Measurements from ENCODE around the gene LIPC.

LIPC gene

GRCh38 chr15:58474741-58475323 lies 43.0 kb downstream of the LIPC start:
- H3K36me3 ChIP-seq (replicated peaks in 1 of 2; ENCODE audit: control insufficient read depth in 2 of 2, insufficient read depth in 2 of 2, low read length in 2 of 2) = no peaks in the 10 kb centered on the region
- H2BK15ac ChIP-seq (ENCODE audit: low read length) = peak overlapping the region; percentile 0
- H3K4me3 ChIP-seq (ENCODE audit: low read length in 2 of 2) = no peak overlapping the region
- peak overlapping the region; percentile 2 for H2AK5ac ChIP-seq (ENCODE audit: low read depth, low read length)
- H2BK5ac ChIP-seq (ENCODE audit: low read length) = no peak overlapping the region
- no peaks in the 10 kb centered on the region for H3K9me3 ChIP-seq (replicated peaks in 1 of 2; ENCODE audit: control insufficient read depth in 2 of 2, insufficient read depth in 1 of 2, low read depth in 1 of 2, low read length in 2 of 2)
- H3K4ac ChIP-seq (ENCODE audit: low read length) = no peak overlapping the region
- H3K14ac ChIP-seq (ENCODE audit: low read length) = no peak overlapping the region
- H2BK12ac ChIP-seq (ENCODE audit: low read length) = peak overlapping the region; percentile 53
- no peak overlapping the region for H4K91ac ChIP-seq (ENCODE audit: low read depth, low read length, poor library complexity)
- no peaks in the 10 kb centered on the region for H3K79me1 ChIP-seq (ENCODE audit: low read depth, low read length)
- H2AFZ ChIP-seq (ENCODE audit: low read length) = no peak overlapping the region
- H3K27me3 ChIP-seq (ENCODE audit: control insufficient read depth in 3 of 3, insufficient read depth in 3 of 3, low read depth in 1 of 3, low read length in 3 of 3) = no peaks in the 10 kb centered on the region
- DNase-seq (ENCODE audit: low spot score) = no peak
- peaks cover 19 to 29% of the 10 kb centered on the region in 2 donors for H3K4me1 ChIP-seq (ENCODE audit: control insufficient read depth in 2 of 2, insufficient read depth in 1 of 2, low read depth in 1 of 2, low read length in 2 of 2)
- H3K4me2 ChIP-seq (ENCODE audit: insufficient read depth, low read length, poor library complexity, severe bottlenecking) = no peak overlapping the region
- peak overlapping the region; percentile 5 for H4K8ac ChIP-seq (ENCODE audit: low read depth, low read length)
- WGBS, 2 donors (ENCODE audit: extremely low coverage in 2 of 2, insufficient read length in 2 of 2, insufficient replicate concordance in 1 of 2) = no CpG with 5 or more reads among the region's 1 CpG
- H3K9ac ChIP-seq (ENCODE audit: low read depth, low read length, poor library complexity) = no peak overlapping the region
- no peak overlapping the region for H3K27ac ChIP-seq (replicated peaks; ENCODE audit: low read length)
- no peak overlapping the region for H2BK120ac ChIP-seq (ENCODE audit: low read depth, low read length)
- peak overlapping the region; percentile 76 for H3K18ac ChIP-seq (ENCODE audit: low read length)
- H3K23ac ChIP-seq (ENCODE audit: low read depth, low read length, poor library complexity) = no peak overlapping the region

DNA sequence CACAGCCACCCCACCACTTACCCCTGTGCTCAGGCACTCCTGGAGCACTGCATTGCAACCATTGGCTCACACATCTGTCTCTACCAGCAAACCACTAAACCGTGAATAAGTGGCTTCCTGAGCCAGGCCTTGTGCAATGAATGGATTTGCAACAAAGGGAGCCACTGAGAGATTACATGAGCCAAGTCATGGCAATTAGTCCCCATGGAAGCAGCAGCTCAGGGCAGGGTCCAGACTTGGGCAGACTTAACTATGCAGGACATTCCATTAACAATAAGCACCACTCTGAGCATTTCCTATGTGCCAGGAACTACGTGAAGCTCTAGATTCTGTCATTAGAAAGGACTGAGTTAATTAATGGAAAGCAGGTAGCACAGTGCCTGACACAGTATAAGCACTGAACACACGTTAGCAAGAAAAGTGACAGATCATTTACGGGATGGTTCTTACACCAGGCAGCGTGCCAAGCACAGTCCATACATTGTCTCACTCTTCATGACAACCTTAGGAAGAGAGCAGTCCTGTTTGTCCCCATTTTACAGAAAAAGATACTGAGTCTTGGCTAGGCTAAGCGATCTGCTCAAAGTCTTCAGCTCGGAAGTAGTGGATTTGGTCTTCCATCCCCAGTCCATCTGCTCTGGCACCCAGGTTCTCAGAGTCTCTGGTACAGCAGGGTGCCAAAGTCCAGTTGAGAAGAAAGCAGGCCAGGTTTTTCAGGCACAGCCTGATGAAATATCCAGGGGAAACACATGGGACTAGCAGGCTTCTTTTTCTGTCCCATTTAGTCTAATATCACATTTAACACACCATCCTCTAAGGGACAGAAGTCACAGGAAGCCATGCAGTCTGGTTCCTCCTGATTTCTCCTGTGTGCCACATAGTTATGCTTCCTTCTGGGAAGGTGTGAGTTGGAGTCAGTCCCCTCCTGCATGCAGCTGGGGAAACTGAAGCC lies 44.1 kb downstream of the LIPC start:
- peak overlapping the region; percentile 6 for H3K18ac ChIP-seq (ENCODE audit: low read length)
- H2BK120ac ChIP-seq (ENCODE audit: low read depth, low read length) = no peak overlapping the region
- no CpG with 5 or more reads among the region's 7 CpGs for WGBS, 2 donors (ENCODE audit: extremely low coverage in 2 of 2, insufficient read length in 2 of 2, insufficient replicate concordance in 1 of 2)
- no peak overlapping the region for H3K9ac ChIP-seq (ENCODE audit: low read depth, low read length, poor library complexity)
- no peaks in the 10 kb centered on the region for H3K79me1 ChIP-seq (ENCODE audit: low read depth, low read length)
- no peak overlapping the region for H2AFZ ChIP-seq (ENCODE audit: low read length)
- H3K23ac ChIP-seq (ENCODE audit: low read depth, low read length, poor library complexity) = no peak overlapping the region
- H4K8ac ChIP-seq (ENCODE audit: low read depth, low read length) = no peak overlapping the region
- DNase-seq (ENCODE audit: low spot score) = peak; percentile 51
- H3K4me2 ChIP-seq (ENCODE audit: insufficient read depth, low read length, poor library complexity, severe bottlenecking) = no peak overlapping the region
- H3K27ac ChIP-seq (replicated peaks; ENCODE audit: low read length) = peak overlapping the region; percentile 7
- no peaks in the 10 kb centered on the region for H3K36me3 ChIP-seq (replicated peaks in 1 of 2; ENCODE audit: control insufficient read depth in 2 of 2, insufficient read depth in 2 of 2, low read length in 2 of 2)
- no peak overlapping the region for H3K4ac ChIP-seq (ENCODE audit: low read length)
- peak overlapping the region; percentile 0 for H2BK15ac ChIP-seq (ENCODE audit: low read length)
- H3K14ac ChIP-seq (ENCODE audit: low read length) = no peak overlapping the region
- no peak overlapping the region for H4K91ac ChIP-seq (ENCODE audit: low read depth, low read length, poor library complexity)
- H3K27me3 ChIP-seq (ENCODE audit: control insufficient read depth in 3 of 3, insufficient read depth in 3 of 3, low read depth in 1 of 3, low read length in 3 of 3) = no peaks in the 10 kb centered on the region
- H3K4me1 ChIP-seq (ENCODE audit: control insufficient read depth in 2 of 2, insufficient read depth in 1 of 2, low read depth in 1 of 2, low read length in 2 of 2) = peaks cover 18 to 29% of the 10 kb centered on the region in 2 donors
- no peaks in the 10 kb centered on the region for H3K9me3 ChIP-seq (replicated peaks in 1 of 2; ENCODE audit: control insufficient read depth in 2 of 2, insufficient read depth in 1 of 2, low read depth in 1 of 2, low read length in 2 of 2)
- H2AK5ac ChIP-seq (ENCODE audit: low read depth, low read length) = no peak overlapping the region
- H3K4me3 ChIP-seq (ENCODE audit: low read length in 2 of 2) = no peak overlapping the region
- H2BK5ac ChIP-seq (ENCODE audit: low read length) = no peak overlapping the region
- no peak overlapping the region for H2BK12ac ChIP-seq (ENCODE audit: low read length)

DNA sequence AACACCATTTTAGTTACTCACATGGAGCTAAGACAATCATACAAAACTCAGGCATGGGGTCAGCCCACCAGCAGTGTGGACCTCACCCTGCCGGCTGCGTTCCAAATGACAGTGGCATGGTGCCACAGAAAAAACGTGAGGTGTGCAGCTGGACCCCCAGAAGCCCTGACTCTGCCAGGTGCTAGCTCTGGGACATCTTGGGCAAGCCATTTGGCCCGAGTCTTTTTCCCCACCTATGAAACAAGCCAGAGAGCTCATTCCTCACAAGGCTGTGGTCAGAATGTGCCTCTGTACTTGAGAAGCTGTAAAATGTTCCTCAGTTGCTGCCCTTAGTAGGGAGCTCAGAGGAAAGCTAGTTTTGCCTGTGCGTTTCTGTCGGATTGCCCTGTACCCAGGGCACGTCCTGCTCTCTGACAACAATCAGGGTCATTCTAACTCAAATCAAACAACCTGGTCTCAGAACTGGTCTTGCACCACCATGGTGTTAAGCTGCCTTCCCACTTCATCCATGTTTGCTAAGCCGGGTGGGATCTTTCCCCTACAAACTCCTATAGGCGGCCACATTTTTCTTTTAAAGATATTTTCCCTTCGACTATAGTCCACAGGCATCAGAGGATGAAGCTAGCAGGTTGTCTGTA lies 44.9 kb downstream of the LIPC start:
- H3K4me1 ChIP-seq (ENCODE audit: control insufficient read depth in 2 of 2, insufficient read depth in 1 of 2, low read depth in 1 of 2, low read length in 2 of 2) = peaks cover 18 to 29% of the 10 kb centered on the region in 2 donors
- H3K4me3 ChIP-seq (ENCODE audit: low read length in 2 of 2) = no peak overlapping the region
- no peak overlapping the region for H4K8ac ChIP-seq (ENCODE audit: low read depth, low read length)
- peak overlapping the region; percentile 81 for H2AFZ ChIP-seq (ENCODE audit: low read length)
- no peak overlapping the region for H3K27ac ChIP-seq (replicated peaks; ENCODE audit: low read length)
- WGBS, 2 donors (ENCODE audit: extremely low coverage in 2 of 2, insufficient read length in 2 of 2, insufficient replicate concordance in 1 of 2) = no CpG with 5 or more reads among the region's 10 CpGs
- H4K91ac ChIP-seq (ENCODE audit: low read depth, low read length, poor library complexity) = no peak overlapping the region
- peak overlapping the region; percentile 6 for H3K18ac ChIP-seq (ENCODE audit: low read length)
- H3K36me3 ChIP-seq (replicated peaks in 1 of 2; ENCODE audit: control insufficient read depth in 2 of 2, insufficient read depth in 2 of 2, low read length in 2 of 2) = no peaks in the 10 kb centered on the region
- no peak for DNase-seq (ENCODE audit: low spot score)
- H3K9ac ChIP-seq (ENCODE audit: low read depth, low read length, poor library complexity) = no peak overlapping the region
- no peaks in the 10 kb centered on the region for H3K27me3 ChIP-seq (ENCODE audit: control insufficient read depth in 3 of 3, insufficient read depth in 3 of 3, low read depth in 1 of 3, low read length in 3 of 3)
- H2BK120ac ChIP-seq (ENCODE audit: low read depth, low read length) = no peak overlapping the region
- H3K79me1 ChIP-seq (ENCODE audit: low read depth, low read length) = no peaks in the 10 kb centered on the region
- no peak overlapping the region for H2AK5ac ChIP-seq (ENCODE audit: low read depth, low read length)
- H2BK15ac ChIP-seq (ENCODE audit: low read length) = no peak overlapping the region
- H3K23ac ChIP-seq (ENCODE audit: low read depth, low read length, poor library complexity) = no peak overlapping the region
- no peak overlapping the region for H3K14ac ChIP-seq (ENCODE audit: low read length)
- no peak overlapping the region for H3K4me2 ChIP-seq (ENCODE audit: insufficient read depth, low read length, poor library complexity, severe bottlenecking)
- no peak overlapping the region for H2BK5ac ChIP-seq (ENCODE audit: low read length)
- no peak overlapping the region for H3K4ac ChIP-seq (ENCODE audit: low read length)
- no peaks in the 10 kb centered on the region for H3K9me3 ChIP-seq (replicated peaks in 1 of 2; ENCODE audit: control insufficient read depth in 2 of 2, insufficient read depth in 1 of 2, low read depth in 1 of 2, low read length in 2 of 2)
- no peak overlapping the region for H2BK12ac ChIP-seq (ENCODE audit: low read length)

- Histone ChIP-seq H3K27ac (replicated peaks; ENCODE audit: low read length) (no peak overlapping the region), H4K91ac (ENCODE audit: low read depth, low read length, poor library complexity) (no peak overlapping the region)
Measured at GRCh38 chr15:58477170-58477569, 45.4 kb downstream of the LIPC start.

More at GRCh38 chr15:58477170-58477569, 45.4 kb downstream of the LIPC start:
- no peak overlapping the region for H3K4me3 ChIP-seq (ENCODE audit: low read length in 2 of 2)
- H3K79me1 ChIP-seq (ENCODE audit: low read depth, low read length) = no peaks in the 10 kb centered on the region
- H3K27me3 ChIP-seq (ENCODE audit: control insufficient read depth in 3 of 3, insufficient read depth in 3 of 3, low read depth in 1 of 3, low read length in 3 of 3) = no peaks in the 10 kb centered on the region
- no CpG with 5 or more reads among the region's 4 CpGs for WGBS, 2 donors (ENCODE audit: extremely low coverage in 2 of 2, insufficient read length in 2 of 2, insufficient replicate concordance in 1 of 2)
- no peak for DNase-seq (ENCODE audit: low spot score)
- H2BK12ac ChIP-seq (ENCODE audit: low read length) = no peak overlapping the region
- no peak overlapping the region for H2BK120ac ChIP-seq (ENCODE audit: low read depth, low read length)
- no peak overlapping the region for H3K23ac ChIP-seq (ENCODE audit: low read depth, low read length, poor library complexity)
- H3K36me3 ChIP-seq (replicated peaks in 1 of 2; ENCODE audit: control insufficient read depth in 2 of 2, insufficient read depth in 2 of 2, low read length in 2 of 2) = no peaks in the 10 kb centered on the region
- no peak overlapping the region for H3K4me2 ChIP-seq (ENCODE audit: insufficient read depth, low read length, poor library complexity, severe bottlenecking)
- H2AK5ac ChIP-seq (ENCODE audit: low read depth, low read length) = no peak overlapping the region
- H4K8ac ChIP-seq (ENCODE audit: low read depth, low read length) = no peak overlapping the region
- no peaks in the 10 kb centered on the region for H3K9me3 ChIP-seq (replicated peaks in 1 of 2; ENCODE audit: control insufficient read depth in 2 of 2, insufficient read depth in 1 of 2, low read depth in 1 of 2, low read length in 2 of 2)
- H2AFZ ChIP-seq (ENCODE audit: low read length) = peak overlapping the region; percentile 81
- H2BK15ac ChIP-seq (ENCODE audit: low read length) = no peak overlapping the region
- H3K4ac ChIP-seq (ENCODE audit: low read length) = no peak overlapping the region
- H3K14ac ChIP-seq (ENCODE audit: low read length) = no peak overlapping the region
- peak overlapping the region; percentile 7 for H3K18ac ChIP-seq (ENCODE audit: low read length)
- H2BK5ac ChIP-seq (ENCODE audit: low read length) = no peak overlapping the region
- no peak overlapping the region for H3K9ac ChIP-seq (ENCODE audit: low read depth, low read length, poor library complexity)
- H3K4me1 ChIP-seq (ENCODE audit: control insufficient read depth in 2 of 2, insufficient read depth in 1 of 2, low read depth in 1 of 2, low read length in 2 of 2) = peaks cover 18 to 29% of the 10 kb centered on the region in 2 donors

Measured in neuronal stem cell (in vitro differentiated cells).